Neural cell (in vitro differentiated cells): ENCODE results near the gene CCDC150.

ENCODE experiments used
- CTCF ChIP-seq: fragments of 450-650 bp; IDR thresholded peaks from 2 replicates; pipeline ENCODE4 v1.5.1; 2014; ENCODE audit warnings: antibody characterized with exemption, mild to moderate bottlenecking, moderate library complexity; ENCODE audit not compliant: poor library complexity, severe bottlenecking
- EP300 ChIP-seq: fragments of 450-650 bp; conservative IDR thresholded peaks from 2 replicates; pipeline ENCODE4 v1.6.1; 2014; ENCODE audit warnings: antibody characterized with exemption, mild to moderate bottlenecking, moderate library complexity; ENCODE audit not compliant: poor library complexity, severe bottlenecking
- EZH2 ChIP-seq: fragments of 200-600, 300-800 bp; shearing (Covaris generic), sonication (generic); IDR thresholded peaks from 2 replicates; pipeline ENCODE4 v1.6.1; 2014; ENCODE audit warnings: antibody characterized with exemption, low read length, borderline replicate concordance, mild to moderate bottlenecking; ENCODE audit not compliant: insufficient read depth, poor library complexity, severe bottlenecking
- MXI1 ChIP-seq: fragments of 450-650 bp; conservative IDR thresholded peaks from 2 replicates; pipeline ENCODE4 v1.6.1; 2014; ENCODE audit warnings: antibody characterized with exemption, mild to moderate bottlenecking; ENCODE audit not compliant: poor library complexity, severe bottlenecking
- POLR2AphosphoS5 ChIP-seq: IDR thresholded peaks from 2 replicates; pipeline ENCODE4 v1.6.1; 2012
- RAD21 ChIP-seq: fragments of 450-650 bp; conservative IDR thresholded peaks from 2 replicates; pipeline ENCODE4 v1.6.1; 2014; ENCODE audit warnings: antibody characterized with exemption, mild to moderate bottlenecking, moderate library complexity
- REST ChIP-seq: IDR thresholded peaks from 2 replicates; pipeline ENCODE4 v1.6.1; 2012; ENCODE audit warnings: borderline replicate concordance
- SMC3 ChIP-seq: fragments of 450-650 bp; conservative IDR thresholded peaks from 2 replicates; pipeline ENCODE4 v1.6.1; 2014; ENCODE audit warnings: antibody characterized with exemption, mild to moderate bottlenecking, moderate library complexity; ENCODE audit not compliant: poor library complexity
- TAF1 ChIP-seq: IDR thresholded peaks from 2 replicates; pipeline ENCODE4 v1.6.1; 2012; ENCODE audit warnings: low read depth

GRCh38 chr2:196653843-196654242 is 14.3 kb downstream of the CCDC150 start:
- no peak for TF ChIP-seq CTCF
- no peak for TF ChIP-seq EZH2
- no peak for TF ChIP-seq SMC3
- no peak for TF ChIP-seq REST
- no peak for TF ChIP-seq MXI1
- no peak for TF ChIP-seq EP300
- no peak for TF ChIP-seq POLR2AphosphoS5
- TF ChIP-seq RAD21: no peak
- no peak for TF ChIP-seq TAF1
